ENCODE measurements around the gene CHADL. TPM values are rescaled to one million over a fixed set of nuclear protein-coding genes. Genes with fewer than 3 reads are reported as not detected.
"Not testable (repeated sequence)": the region's sequence is repeated elsewhere in the genome, so short reads cannot be mapped to it uniquely, and the experiment has no call there.

CHADL gene
- total RNA-seq, 1 donor, result 1.9 TPM

DNA sequence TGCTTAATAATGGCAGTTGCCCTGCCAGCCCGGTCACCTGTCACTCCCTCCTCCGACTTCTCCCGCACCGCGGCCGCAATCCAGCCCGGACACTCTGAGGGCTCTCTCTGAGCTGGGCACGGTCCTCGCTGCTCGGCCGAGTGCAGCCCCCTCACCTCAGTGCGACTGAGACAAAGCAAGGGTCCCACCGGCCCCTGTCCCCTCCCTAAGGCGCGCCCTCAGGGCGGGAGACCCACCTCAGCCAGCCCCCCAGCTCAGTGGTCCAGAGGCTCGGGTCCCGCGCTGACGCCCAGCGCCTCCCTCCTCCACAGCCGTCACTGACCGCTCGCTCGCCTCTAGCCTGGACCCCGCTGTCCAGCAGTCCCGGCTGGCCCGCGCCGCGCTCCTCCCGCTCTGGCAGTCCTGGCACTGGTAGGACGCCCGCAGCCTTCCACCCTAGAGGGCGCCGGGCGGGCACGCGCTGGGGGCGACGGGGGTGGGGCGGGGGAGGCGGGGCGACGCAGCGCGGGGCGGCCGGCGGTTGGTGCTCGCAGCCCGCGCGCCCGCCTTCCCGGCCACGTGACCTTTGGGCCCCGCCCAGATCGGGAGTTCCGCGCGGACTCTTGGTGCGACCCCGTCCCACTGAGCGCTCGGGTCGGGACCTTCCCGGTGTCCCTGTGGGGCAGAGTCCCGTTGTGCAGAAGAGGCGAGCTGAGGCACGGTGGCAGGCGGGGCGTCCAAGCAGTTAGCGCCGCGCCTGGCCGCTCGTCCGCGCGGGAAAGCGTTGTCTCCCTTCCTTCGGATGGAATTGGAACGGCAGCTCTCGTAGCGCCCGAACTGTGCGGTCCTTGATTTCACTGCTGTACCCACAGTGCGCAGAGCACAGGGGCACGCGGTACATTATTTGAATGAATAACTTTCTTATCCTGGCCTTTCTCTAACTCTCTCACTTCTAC lies 43.4 kb downstream of the CHADL start:
- peak; percentile 69 to 77 (median 77) for DNase-seq (ENCODE audit: low read depth in 2 of 3, low spot score in 2 of 3)

DNA sequence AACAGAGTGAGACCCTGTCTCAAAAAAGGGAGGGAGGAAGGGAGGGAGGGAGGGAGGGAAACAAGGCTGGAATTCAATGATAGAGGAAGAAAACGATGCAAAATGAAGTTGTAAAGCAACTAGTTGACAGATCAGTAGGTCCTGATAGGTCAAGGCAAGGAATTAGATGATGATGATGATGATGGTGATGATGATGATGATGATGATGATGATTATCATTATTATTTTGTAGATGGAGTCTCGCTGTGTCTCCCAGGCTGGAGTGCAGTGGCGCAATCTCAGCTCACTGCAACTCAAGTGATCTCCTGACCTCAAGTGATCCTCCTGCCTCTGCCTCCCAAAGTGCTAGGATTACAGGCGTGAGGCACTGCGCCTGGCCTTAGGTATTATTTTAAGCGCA lies 46.9 kb downstream of the CHADL start:
- no peak for DNase-seq (ENCODE audit: low read depth in 2 of 3, low spot score in 2 of 3)

DNA sequence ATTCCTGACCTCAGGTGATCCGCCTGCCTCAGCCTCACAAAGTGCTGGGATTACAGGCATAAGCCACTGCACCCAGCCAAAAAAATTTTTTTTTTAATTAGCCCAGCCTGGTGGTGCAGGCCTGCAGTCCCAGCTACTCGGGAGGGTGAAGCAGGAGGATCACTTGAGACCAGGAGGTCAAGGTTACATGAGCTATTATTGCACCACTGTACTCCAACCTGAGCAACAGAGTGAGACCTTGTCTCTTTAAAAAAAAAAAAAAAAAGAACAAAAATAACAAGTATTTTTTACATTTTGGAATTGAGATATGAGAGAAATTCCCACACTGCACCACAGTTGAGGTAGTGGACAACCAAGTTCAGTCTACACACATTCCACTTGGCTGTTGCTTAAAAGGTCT lies 49.3 kb downstream of the CHADL start:
- DNase-seq (ENCODE audit: low read depth in 2 of 3, low spot score in 2 of 3), result no peak

DNA sequence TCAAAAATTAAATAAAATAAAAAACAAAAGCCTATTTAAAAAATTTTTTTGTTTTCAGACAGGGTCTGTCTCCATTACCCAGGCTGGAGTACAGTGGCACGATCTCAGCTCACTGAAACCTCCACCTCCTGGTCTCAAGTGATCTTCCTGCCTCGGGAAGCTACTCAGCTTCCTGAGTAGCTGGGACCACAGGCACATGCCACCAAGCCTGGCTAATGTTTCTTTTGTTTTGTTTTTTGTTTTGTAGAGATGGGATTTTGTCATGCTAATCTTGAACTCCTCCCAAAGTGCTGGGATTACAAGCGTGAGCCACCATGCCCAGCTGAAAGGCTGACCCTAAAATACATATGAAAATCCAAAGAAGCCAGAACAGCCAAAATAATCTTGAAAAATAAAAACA lies 56.1 kb downstream of the CHADL start:
- DNase-seq (ENCODE audit: low read depth in 2 of 3, low spot score in 2 of 3), result no peak

DNA sequence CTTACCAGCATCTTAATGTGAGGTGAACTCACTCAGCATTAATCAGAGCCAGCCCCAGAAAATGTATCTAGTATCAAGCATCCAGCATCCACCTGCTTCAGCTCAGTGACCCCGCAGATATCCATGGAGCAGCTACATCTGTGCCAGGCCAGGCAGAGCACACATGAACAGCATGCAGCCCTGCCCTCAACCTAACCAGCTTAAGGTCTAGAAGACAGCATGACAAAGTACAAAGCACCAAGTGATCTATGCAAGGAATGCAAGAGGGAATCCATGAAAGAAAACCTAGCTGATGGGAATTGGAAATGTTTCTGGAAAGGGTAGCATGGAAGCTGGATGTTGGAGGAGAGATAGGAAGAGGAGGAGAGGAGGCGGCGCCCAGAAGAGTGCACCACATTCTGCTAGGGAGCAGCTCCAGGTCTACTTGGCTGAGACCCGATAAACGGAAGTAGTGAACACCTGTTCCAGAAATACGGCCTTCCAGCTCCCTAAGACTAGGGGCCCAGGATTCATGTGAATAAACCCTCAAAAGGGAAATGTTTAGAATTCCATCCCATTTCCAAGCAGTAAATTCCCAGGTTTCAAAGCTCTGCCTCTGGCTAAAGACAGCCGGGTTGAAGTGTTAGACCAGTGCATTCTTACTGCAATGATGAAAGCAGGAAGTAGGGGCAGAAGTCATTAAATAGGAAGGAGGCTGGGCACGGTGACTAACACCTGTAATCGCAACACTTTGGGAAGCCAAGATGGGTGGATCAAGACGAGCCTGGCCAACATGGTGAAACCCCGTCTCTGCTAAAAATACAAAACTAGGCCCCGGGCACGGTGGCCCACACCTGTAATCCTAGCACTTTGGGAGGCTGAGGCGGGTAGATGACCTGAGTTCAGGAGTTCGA lies 59.1 kb downstream of the CHADL start:
- peak in 1 of 3 donors; percentile 24 for DNase-seq (ENCODE audit: low read depth in 2 of 3, low spot score in 2 of 3)

DNA sequence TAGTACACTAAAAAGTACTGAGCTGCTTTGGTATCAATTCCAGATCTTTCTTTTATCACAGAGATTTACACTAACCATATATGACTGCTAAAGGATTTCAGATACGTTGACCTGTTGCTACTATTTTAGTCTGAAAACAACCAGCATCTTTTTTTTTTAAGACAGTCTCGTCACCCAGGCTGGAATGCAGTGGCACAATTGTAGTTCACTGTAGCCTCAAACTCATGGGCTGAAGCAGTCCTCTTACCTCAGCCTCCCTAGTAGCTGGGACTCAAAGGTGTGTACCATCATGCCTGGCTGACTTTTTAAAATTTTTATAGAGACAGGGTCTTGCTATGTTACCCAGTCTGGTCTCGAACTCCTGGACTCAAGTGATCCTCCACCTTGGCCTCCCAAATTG lies 59.8 kb downstream of the CHADL start:
- DNase-seq (ENCODE audit: low read depth in 2 of 3, low spot score in 2 of 3), result no peak

DNA sequence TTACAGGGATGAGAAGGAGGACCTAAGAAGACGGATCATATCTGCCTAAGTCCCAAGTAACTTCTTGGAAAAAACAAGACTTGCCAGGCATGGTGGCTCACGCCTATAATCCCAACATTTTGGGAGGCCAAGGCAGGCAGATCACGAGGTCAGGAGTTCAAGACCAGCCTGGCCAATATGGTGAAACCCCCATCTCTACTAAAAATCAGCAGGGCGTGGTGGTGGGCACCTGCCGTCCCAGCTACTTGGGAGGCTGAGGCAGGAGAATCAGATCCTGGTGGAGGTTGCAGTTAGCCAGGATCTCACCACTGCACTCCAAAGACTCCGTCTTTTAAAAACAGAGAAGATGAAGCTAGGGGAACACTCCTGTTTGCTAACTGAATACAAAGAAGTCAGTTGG lies 60.4 kb downstream of the CHADL start:
- not testable (repeated sequence) for DNase-seq (ENCODE audit: low read depth in 2 of 3, low spot score in 2 of 3)

Small RNA genes within 50 kb of the gene (small RNA-seq; reads per million reads assigned to genes)
- not detected for gene MIR6889

Other genes starting within 250 kb of the CHADL start
- gene EP300, start 148.3 kb downstream of the CHADL start, total RNA-seq, result 119 TPM
- gene L3MBTL2, start 35.6 kb downstream of the CHADL start, total RNA-seq, result 32.9 TPM
- 36.1 TPM for gene RANGAP1, start 45.3 kb upstream of the CHADL start, total RNA-seq
- 46.0 TPM for gene ZC3H7B, start 60.6 kb upstream of the CHADL start, total RNA-seq
- gene TEF, start 141.0 kb upstream of the CHADL start, total RNA-seq, result 2.2 TPM
- gene TOB2, start 205.9 kb upstream of the CHADL start, total RNA-seq, result 29.9 TPM
- 34.5 TPM for gene PHF5A, start 227.8 kb upstream of the CHADL start, total RNA-seq
- gene ACO2, start 228.2 kb upstream of the CHADL start, total RNA-seq, result 99.1 TPM

Data from hematopoietic multipotent progenitor cell (in vitro differentiated cells).